PC-9 (cell line): ENCODE measurements around the gene NUDCD2.

ENCODE experiments used
- EZH2 ChIP-seq: fragments of 200-600 bp; sonication (generic); IDR thresholded peaks from 2 replicates; pipeline ENCODE4 v1.8.0; 2017; ENCODE audit warnings: antibody characterized with exemption, low read depth
- TF ChIP-seq, protein P1 (sequence below): fragments of 200-600 bp; sonication (generic); conservative IDR thresholded peaks from 2 replicates; pipeline ENCODE4 v1.6.1; 2017; ENCODE audit warnings: mixed run types, antibody characterized with exemption, mild to moderate bottlenecking, moderate library complexity

DNA sequence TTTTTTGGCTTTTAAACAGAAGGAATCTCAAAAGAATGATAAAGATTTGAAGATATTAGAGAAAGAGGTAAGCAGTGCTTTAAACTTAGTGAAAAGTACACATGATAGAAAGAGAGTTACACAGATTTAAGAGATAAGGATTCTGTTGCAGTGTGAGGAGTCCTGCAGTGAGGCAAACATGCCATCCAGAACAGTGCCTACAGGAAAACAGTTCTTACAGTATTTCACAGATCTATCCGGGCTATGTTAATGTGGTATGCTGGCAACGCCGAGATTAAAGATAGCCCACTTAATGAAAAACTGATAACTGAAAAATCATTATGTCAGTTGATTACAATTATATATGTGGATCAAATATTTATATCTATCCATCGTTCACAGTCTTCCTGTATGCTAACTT, 7.8 kb upstream of the NUDCD2 start:
- TF ChIP-seq, protein P1, sequence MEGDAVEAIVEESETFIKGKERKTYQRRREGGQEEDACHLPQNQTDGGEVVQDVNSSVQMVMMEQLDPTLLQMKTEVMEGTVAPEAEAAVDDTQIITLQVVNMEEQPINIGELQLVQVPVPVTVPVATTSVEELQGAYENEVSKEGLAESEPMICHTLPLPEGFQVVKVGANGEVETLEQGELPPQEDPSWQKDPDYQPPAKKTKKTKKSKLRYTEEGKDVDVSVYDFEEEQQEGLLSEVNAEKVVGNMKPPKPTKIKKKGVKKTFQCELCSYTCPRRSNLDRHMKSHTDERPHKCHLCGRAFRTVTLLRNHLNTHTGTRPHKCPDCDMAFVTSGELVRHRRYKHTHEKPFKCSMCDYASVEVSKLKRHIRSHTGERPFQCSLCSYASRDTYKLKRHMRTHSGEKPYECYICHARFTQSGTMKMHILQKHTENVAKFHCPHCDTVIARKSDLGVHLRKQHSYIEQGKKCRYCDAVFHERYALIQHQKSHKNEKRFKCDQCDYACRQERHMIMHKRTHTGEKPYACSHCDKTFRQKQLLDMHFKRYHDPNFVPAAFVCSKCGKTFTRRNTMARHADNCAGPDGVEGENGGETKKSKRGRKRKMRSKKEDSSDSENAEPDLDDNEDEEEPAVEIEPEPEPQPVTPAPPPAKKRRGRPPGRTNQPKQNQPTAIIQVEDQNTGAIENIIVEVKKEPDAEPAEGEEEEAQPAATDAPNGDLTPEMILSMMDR = no peak
- TF ChIP-seq EZH2 = no peak
